Gastroesophageal sphincter (tissue), 4 donors: Measurements from ENCODE around the gene NR6A1. TPM values are rescaled to one million over a fixed set of nuclear protein-coding genes. Genes with fewer than 3 reads are reported as not detected.

Source experiments
- ATAC-seq: fragments of 150-250 bp; one replicate; pipeline ENCODE4 v1.9.1; 2016; ENCODE audit warnings: mild to moderate bottlenecking, moderate library complexity
- H3K27ac ChIP-seq, 4 donors: fragments of 200-600 bp; sonication (generic) in 3 of 4; 1 replicate in 3 of 4; 2 replicates in 1 of 4; pipeline ENCODE4 v1.5.1; 2016 to 2019
- H3K27me3 ChIP-seq: fragments of 200-600 bp; sonication (generic); one replicate; pipeline ENCODE4 v1.5.1; 2019
- H3K36me3 ChIP-seq, 2 donors: fragments of 200-600 bp; sonication (generic); one replicate each; pipeline ENCODE4 v1.5.1; 2019; ENCODE audit warnings: control low read depth in 1 of 2
- H3K4me1 ChIP-seq, 3 donors: fragments of 200-600 bp; sonication (generic); 1 replicate in 2 of 3; 2 replicates in 1 of 3; pipeline ENCODE4 v1.5.1; 2016 to 2019; ENCODE audit warnings: control low read depth in 2 of 3
- H3K4me3 ChIP-seq, 2 donors: fragments of 200-600 bp; sonication (generic); one replicate each; pipeline ENCODE4 v1.5.1; 2019; ENCODE audit warnings: mild to moderate bottlenecking in 1 of 2, moderate library complexity in 1 of 2
- H3K9me3 ChIP-seq, 3 donors: fragments of 200-600 bp; sonication (generic); one replicate each; pipeline ENCODE4 v1.5.1; 2017 to 2019; ENCODE audit warnings: control low read depth in 2 of 3
- CTCF ChIP-seq, 4 experiments: fragments of 200-600 bp in 2 of 4; fragments of 450-650 bp in 2 of 4; sonication (generic) in 1 of 4; IDR thresholded peaks; one replicate each; pipeline ENCODE4 v1.5.1; 2017 to 2019; ENCODE audit warnings: antibody characterized with exemption in 4 of 4, mild to moderate bottlenecking in 2 of 4, moderate library complexity in 2 of 4
- EP300 ChIP-seq: sonication (generic); formaldehyde crosslinking; IDR thresholded peaks from one replicate; pipeline ENCODE4 v1.6.1; 2017; ENCODE audit warnings: antibody characterized with exemption, mild to moderate bottlenecking
- POLR2A ChIP-seq, 2 donors: fragments of 450-650 bp; IDR thresholded peaks; one replicate each; pipeline ENCODE4 v1.6.1; 2017; ENCODE audit warnings: antibody characterized with exemption in 2 of 2, mild to moderate bottlenecking in 2 of 2, moderate library complexity in 1 of 2
- POLR2AphosphoS5 ChIP-seq: sonication (generic); formaldehyde crosslinking; IDR thresholded peaks from one replicate; pipeline ENCODE4 v1.6.1; 2017; ENCODE audit warnings: antibody characterized with exemption
- WGBS, 2 donors: methylation state at CpG; one replicate each; pipeline ENCODE4 v1.1.5; 2018; ENCODE audit warnings: low coverage in 1 of 2; 5-methylcytosine and 5-hydroxymethylcytosine counted together
- total RNA-seq, 4 donors: library from RNA; depleted of rRNA; stranded (reverse); fragments of >200 nt; gene quantifications; one replicate each; pipeline ENCODE4 v1.1.0, GENCODE V29; 2016

Gene NR6A1
- total RNA-seq, 4 donors from 2014 or later, result 0.16 to 4.4 (median 0.62) TPM

GRCh38 chr9:124718928-124719327 lies 52.2 kb downstream of the NR6A1 start:
- WGBS, 2 donors, result 79% methylated on average over 3 to 4 of the region's 6 CpGs
- Histone ChIP-seq H3K27me3 (no peaks in the 10 kb centered on the region), H3K4me1 (no peaks in the 10 kb centered on the region), H3K27ac (no peak overlapping the region), H3K4me3 (no peak overlapping the region), H3K9me3 (no peaks in the 10 kb centered on the region), H3K36me3 (no peaks in the 10 kb centered on the region)
- ATAC-seq, result no peak
- TF ChIP-seq EP300, result no peak
- TF ChIP-seq POLR2AphosphoS5, result no peak
- no peak for TF ChIP-seq CTCF (IDR thresholded peaks at IDR 0.05)
- no peak for TF ChIP-seq POLR2A (IDR thresholded peaks at IDR 0.05)

- Histone ChIP-seq H3K27me3 (no peaks in the 10 kb centered on the region), H3K36me3 (no peaks in the 10 kb centered on the region), H3K27ac (no peak overlapping the region), H3K4me1 (no peaks in the 10 kb centered on the region), H3K4me3 (no peak overlapping the region), H3K9me3 (no peaks in the 10 kb centered on the region)
- 91 to 96% methylated on average over 2 of the region's 2 CpGs for WGBS, 2 donors
- TF ChIP-seq CTCF (IDR thresholded peaks at IDR 0.05), result no peak
- TF ChIP-seq POLR2AphosphoS5, result no peak
- no peak for TF ChIP-seq EP300
- no peak for TF ChIP-seq POLR2A (IDR thresholded peaks at IDR 0.05)
- ATAC-seq, result no peak
Measured at GRCh38 chr9:124717597-124717996, 53.5 kb downstream of the NR6A1 start.

- ATAC-seq, result no peak
- Histone ChIP-seq H3K27me3 (no peaks in the 10 kb centered on the region), H3K9me3 (no peaks in the 10 kb centered on the region), H3K4me3 (no peak overlapping the region), H3K27ac (no peak overlapping the region), H3K4me1 (peaks cover 0 to 3% (median 0%) of the 10 kb centered on the region in 3 donors), H3K36me3 (no peaks in the 10 kb centered on the region)
- TF ChIP-seq POLR2A (IDR thresholded peaks at IDR 0.05), result no peak
- TF ChIP-seq CTCF (IDR thresholded peaks at IDR 0.05), result no peak
- TF ChIP-seq EP300, result no peak
- TF ChIP-seq POLR2AphosphoS5, result no peak
- WGBS, 2 donors, result 85 to 95% methylated on average over 5 to 6 of the region's 6 CpGs
Measured at GRCh38 chr9:124716808-124717207, 54.3 kb downstream of the NR6A1 start.

- Histone ChIP-seq H3K9me3 (no peaks in the 10 kb centered on the region), H3K36me3 (no peaks in the 10 kb centered on the region), H3K27ac (no peak overlapping the region), H3K4me3 (no peak overlapping the region), H3K4me1 (peaks cover 0 to 8% (median 0%) of the 10 kb centered on the region in 3 donors), H3K27me3 (no peaks in the 10 kb centered on the region)
- no peak for ATAC-seq
- TF ChIP-seq POLR2AphosphoS5 (no peak), EP300 (no peak), POLR2A (IDR thresholded peaks at IDR 0.05) (no peak), CTCF (IDR thresholded peaks at IDR 0.05) (no peak)
- WGBS, 2 donors, result 62 to 86% methylated on average over 4 of the region's 4 CpGs
Measured at GRCh38 chr9:124710766-124711165, 60.3 kb downstream of the NR6A1 start.

- no peak overlapping the region for H3K27ac ChIP-seq
- no peak for TF ChIP-seq CTCF (IDR thresholded peaks at IDR 0.05)
- no peak for TF ChIP-seq POLR2AphosphoS5
- TF ChIP-seq EP300, result no peak
- peaks cover 0 to 8% (median 0%) of the 10 kb centered on the region in 3 donors for H3K4me1 ChIP-seq
- no peaks in the 10 kb centered on the region for H3K36me3 ChIP-seq
- ATAC-seq, result no peak
- no peak overlapping the region for H3K4me3 ChIP-seq
- no peaks in the 10 kb centered on the region for H3K27me3 ChIP-seq
- WGBS, 2 donors, result 89% methylated on average over 2 of the region's 2 CpGs; no CpG with 5 or more reads in 1 of the 2 donors
- H3K9me3 ChIP-seq, result no peaks in the 10 kb centered on the region
Measured at GRCh38 chr9:124709292-124709690, 61.8 kb downstream of the NR6A1 start.
